Panc1 (cell line): ENCODE results near the gene OR52M1. TPM values are rescaled to one million over a fixed set of nuclear protein-coding genes. Genes with fewer than 3 reads are reported as not detected.

Experiments
- ATAC-seq: fragments of 200-7000 bp; cut with Tn5 transposase; 2 replicates; pipeline ENCODE4 v1.9.1; 2020; ENCODE audit warnings: mild to moderate bottlenecking, moderate library complexity
- BruUV-seq: library from RNA; stranded (reverse); fragments of 400-500 nt; replicated peaks from 2 replicates; lab custom pipeline; 2021; lab: Mats Ljungman, UMichigan
- CTCF ChIA-PET: fragments of 300-600 bp; sonication (Branson Sonifier 250); formaldehyde crosslinking; loops from one replicate; lab custom pipeline; 2022; ENCODE audit warnings: antibody characterized with exemption; lab: Charles Lee
- POLR2A ChIA-PET: fragments of 300-600 bp; sonication (Branson Sonifier 250); formaldehyde crosslinking; loops from one replicate; lab custom pipeline; 2022; ENCODE audit warnings: antibody characterized with exemption; lab: Charles Lee
- DNase-seq: peaks from one replicate; pipeline ENCODE4 v3.0.0-alpha.2; 2010; ENCODE audit warnings: low read depth, low spot score
- H3K27ac ChIP-seq: 2 replicates; pipeline ENCODE4 v1.5.1; 2011; ENCODE audit warnings: mild to moderate bottlenecking, low read length, inconsistent platforms
- H3K27me3 ChIP-seq: fragments of 200-500 bp; sonication (Bioruptor generic); 2 replicates; pipeline ENCODE4 v1.6.0; 2014; ENCODE audit warnings: low read length, inconsistent platforms; ENCODE audit not compliant: control insufficient read depth, insufficient read depth
- H3K36me3 ChIP-seq: fragments of 200-500 bp; sonication (Bioruptor generic); 2 replicates; pipeline ENCODE4 v1.5.1; 2014; ENCODE audit warnings: inconsistent platforms, mild to moderate bottlenecking, low read length, moderate library complexity; ENCODE audit not compliant: control insufficient read depth, insufficient read depth
- H3K4me1 ChIP-seq: 2 replicates; pipeline ENCODE4 v1.5.1; 2011; ENCODE audit warnings: inconsistent platforms, mild to moderate bottlenecking, low read length, moderate library complexity; ENCODE audit not compliant: control insufficient read depth, insufficient read depth
- H3K4me3 ChIP-seq, 2 experiments: 2 replicates each; pipeline ENCODE4 v1.5.1; 2011 to 2012; ENCODE audit warnings: low read depth in 2 of 2, low read length in 2 of 2, mild to moderate bottlenecking in 2 of 2, inconsistent platforms in 1 of 2, moderate library complexity in 1 of 2
- H3K9me3 ChIP-seq: fragments of 200-500 bp; sonication (Bioruptor generic); 2 replicates; pipeline ENCODE4 v1.5.1; 2014; ENCODE audit warnings: low read depth, mild to moderate bottlenecking, inconsistent platforms, low read length, moderate library complexity; ENCODE audit not compliant: control insufficient read depth, insufficient read depth
- POLR2AphosphoS5 ChIP-seq: IDR thresholded peaks from 2 replicates; pipeline ENCODE4 v1.6.1; 2012; ENCODE audit warnings: mild to moderate bottlenecking, low read depth, low read length, moderate library complexity
- SIN3A ChIP-seq: IDR thresholded peaks from 2 replicates; pipeline ENCODE4 v1.6.1; 2012; ENCODE audit warnings: low read depth, mild to moderate bottlenecking, low read length, moderate library complexity, borderline replicate concordance; ENCODE audit not compliant: insufficient read depth
- TCF7L2 ChIP-seq: IDR thresholded peaks from 2 replicates; pipeline ENCODE4 v1.6.1; 2011; ENCODE audit warnings: mild to moderate bottlenecking, low read depth, low read length, inconsistent platforms
- in situ Hi-C: cut with HindIII; loops from 2 replicates; pipeline ENCODE4 v1.10.0; 2016; ENCODE audit warnings: low sequenced_read_pairs, low pct_unique_long_range_greater_than_20kb
- intact Hi-C: fragments of 100-400 bp; cut with micrococcal nuclease; formaldehyde crosslinking; loops from one replicate; pipeline ENCODE4 v1.10.0; 2022; ENCODE audit not compliant: unreplicated experiment
- total RNA-seq: library from RNA; stranded (reverse); gene quantifications from one replicate; pipeline ENCODE4 v1.2.1, GENCODE V29; 2021; ENCODE audit not compliant: unreplicated experiment
- TF ChIP-seq, protein P1 (sequence below): fragments of 450-650 bp; IDR thresholded peaks from 2 replicates; pipeline ENCODE4 v1.5.1; 2017; ENCODE audit warnings: mild to moderate bottlenecking
- TF ChIP-seq, protein P2 (sequence below), 2 experiments: IDR thresholded peaks; 2 replicates each; pipeline ENCODE4 v1.6.1; 2011 to 2012; ENCODE audit warnings: low read depth in 2 of 2, control low read depth in 1 of 2, low read length in 1 of 2, mild to moderate bottlenecking in 1 of 2, moderate library complexity in 1 of 2; ENCODE audit not compliant: insufficient read depth in 1 of 2

OR52M1 gene
- total RNA-seq, 1 experiment from 2014 or later = not detected

DNA sequence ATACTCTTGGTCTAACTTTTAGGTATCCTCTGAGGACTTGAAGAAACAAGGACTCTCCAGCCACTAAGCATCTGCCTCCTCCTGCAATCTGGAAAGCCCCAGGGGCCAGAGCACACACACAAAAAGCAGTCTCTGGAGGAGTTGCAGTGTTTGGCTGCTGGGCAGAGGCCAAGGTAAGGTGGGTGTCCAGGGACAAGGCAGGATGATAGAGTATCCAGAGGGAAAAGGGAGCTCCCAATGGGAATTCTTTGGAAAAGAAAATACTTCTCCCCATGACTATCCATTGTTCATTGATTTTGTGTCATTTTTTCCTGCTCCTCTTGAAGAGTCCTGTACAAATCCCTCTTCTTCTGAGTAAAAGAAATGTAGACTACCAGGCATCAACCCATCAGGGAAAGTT, 36.5 kb downstream of the OR52M1 start, which contains the start of gene OR52I2:
Gene OR52I2 (plus strand): TSS at position 301 of the 400 bp plus-strand sequence.
- DNase-seq = no peak
- POLR2A ChIA-PET = no interaction called here
- no peak within 1 kb of the TSS for H3K4me3 ChIP-seq
- no TSS peak for BruUV-seq
- H3K27ac ChIP-seq = no peak within 1 kb of the TSS
- in situ Hi-C loops (no loop called here), intact Hi-C loops (no loop called here)
- no peaks in the 10 kb centered on the region for H3K9me3 ChIP-seq
- H3K36me3 ChIP-seq = no peaks in the 10 kb centered on the region
- no peaks in the 10 kb centered on the region for H3K4me1 ChIP-seq
- TF ChIP-seq TCF7L2 = no peak
- no peak for TF ChIP-seq POLR2AphosphoS5
- TF ChIP-seq, protein P1, sequence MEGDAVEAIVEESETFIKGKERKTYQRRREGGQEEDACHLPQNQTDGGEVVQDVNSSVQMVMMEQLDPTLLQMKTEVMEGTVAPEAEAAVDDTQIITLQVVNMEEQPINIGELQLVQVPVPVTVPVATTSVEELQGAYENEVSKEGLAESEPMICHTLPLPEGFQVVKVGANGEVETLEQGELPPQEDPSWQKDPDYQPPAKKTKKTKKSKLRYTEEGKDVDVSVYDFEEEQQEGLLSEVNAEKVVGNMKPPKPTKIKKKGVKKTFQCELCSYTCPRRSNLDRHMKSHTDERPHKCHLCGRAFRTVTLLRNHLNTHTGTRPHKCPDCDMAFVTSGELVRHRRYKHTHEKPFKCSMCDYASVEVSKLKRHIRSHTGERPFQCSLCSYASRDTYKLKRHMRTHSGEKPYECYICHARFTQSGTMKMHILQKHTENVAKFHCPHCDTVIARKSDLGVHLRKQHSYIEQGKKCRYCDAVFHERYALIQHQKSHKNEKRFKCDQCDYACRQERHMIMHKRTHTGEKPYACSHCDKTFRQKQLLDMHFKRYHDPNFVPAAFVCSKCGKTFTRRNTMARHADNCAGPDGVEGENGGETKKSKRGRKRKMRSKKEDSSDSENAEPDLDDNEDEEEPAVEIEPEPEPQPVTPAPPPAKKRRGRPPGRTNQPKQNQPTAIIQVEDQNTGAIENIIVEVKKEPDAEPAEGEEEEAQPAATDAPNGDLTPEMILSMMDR = no peak
- TF ChIP-seq, protein P2, sequence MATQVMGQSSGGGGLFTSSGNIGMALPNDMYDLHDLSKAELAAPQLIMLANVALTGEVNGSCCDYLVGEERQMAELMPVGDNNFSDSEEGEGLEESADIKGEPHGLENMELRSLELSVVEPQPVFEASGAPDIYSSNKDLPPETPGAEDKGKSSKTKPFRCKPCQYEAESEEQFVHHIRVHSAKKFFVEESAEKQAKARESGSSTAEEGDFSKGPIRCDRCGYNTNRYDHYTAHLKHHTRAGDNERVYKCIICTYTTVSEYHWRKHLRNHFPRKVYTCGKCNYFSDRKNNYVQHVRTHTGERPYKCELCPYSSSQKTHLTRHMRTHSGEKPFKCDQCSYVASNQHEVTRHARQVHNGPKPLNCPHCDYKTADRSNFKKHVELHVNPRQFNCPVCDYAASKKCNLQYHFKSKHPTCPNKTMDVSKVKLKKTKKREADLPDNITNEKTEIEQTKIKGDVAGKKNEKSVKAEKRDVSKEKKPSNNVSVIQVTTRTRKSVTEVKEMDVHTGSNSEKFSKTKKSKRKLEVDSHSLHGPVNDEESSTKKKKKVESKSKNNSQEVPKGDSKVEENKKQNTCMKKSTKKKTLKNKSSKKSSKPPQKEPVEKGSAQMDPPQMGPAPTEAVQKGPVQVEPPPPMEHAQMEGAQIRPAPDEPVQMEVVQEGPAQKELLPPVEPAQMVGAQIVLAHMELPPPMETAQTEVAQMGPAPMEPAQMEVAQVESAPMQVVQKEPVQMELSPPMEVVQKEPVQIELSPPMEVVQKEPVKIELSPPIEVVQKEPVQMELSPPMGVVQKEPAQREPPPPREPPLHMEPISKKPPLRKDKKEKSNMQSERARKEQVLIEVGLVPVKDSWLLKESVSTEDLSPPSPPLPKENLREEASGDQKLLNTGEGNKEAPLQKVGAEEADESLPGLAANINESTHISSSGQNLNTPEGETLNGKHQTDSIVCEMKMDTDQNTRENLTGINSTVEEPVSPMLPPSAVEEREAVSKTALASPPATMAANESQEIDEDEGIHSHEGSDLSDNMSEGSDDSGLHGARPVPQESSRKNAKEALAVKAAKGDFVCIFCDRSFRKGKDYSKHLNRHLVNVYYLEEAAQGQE (IDR thresholded peaks at IDR 0.05; ENCODE audit: insufficient read depth in 1 of 2, low read depth in 2 of 2, low read length in 1 of 2) = no peak
- TF ChIP-seq SIN3A = no peak
- no peak for ATAC-seq
- CTCF ChIA-PET = no interaction called here
- H3K27me3 ChIP-seq = peaks cover 37% of the 10 kb centered on the region

DNA sequence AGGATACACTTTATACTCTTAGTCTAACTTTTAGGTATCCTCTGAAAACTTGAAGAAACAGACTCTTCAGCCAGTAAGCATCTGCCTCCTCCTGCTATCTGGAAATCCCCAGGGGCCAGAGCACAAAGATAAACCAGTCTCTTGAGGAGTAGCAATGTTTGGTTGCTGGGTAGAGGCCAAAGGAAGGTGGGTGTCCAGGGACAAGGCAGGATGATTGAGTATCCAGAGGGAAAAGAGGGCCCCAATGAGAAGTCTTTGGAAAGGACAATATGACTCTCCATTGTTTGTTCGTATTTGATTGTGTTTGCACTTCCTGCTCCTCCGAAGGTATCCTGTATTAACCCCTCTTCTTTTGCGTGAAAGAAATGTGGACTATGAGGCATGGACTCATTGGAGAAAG, 44.0 kb downstream of the OR52M1 start:
- no peak for ATAC-seq
- no peak for DNase-seq
- in situ Hi-C loops (no loop called here), intact Hi-C loops (no loop called here)
- no peak for TF ChIP-seq TCF7L2
- TF ChIP-seq, protein P1 = no peak
- no peak for TF ChIP-seq POLR2AphosphoS5
- TF ChIP-seq, protein P2 (IDR thresholded peaks at IDR 0.05; ENCODE audit: insufficient read depth in 1 of 2, low read depth in 2 of 2, low read length in 1 of 2) = no peak
- TF ChIP-seq SIN3A = no peak
- H3K27ac ChIP-seq = no peak overlapping the region
- H3K9me3 ChIP-seq = no peaks in the 10 kb centered on the region
- H3K4me3 ChIP-seq = no peak overlapping the region
- H3K4me1 ChIP-seq = no peaks in the 10 kb centered on the region
- BruUV-seq = no TSS peak
- CTCF ChIA-PET = no interaction called here
- H3K27me3 ChIP-seq = peaks cover 26% of the 10 kb centered on the region
- no peaks in the 10 kb centered on the region for H3K36me3 ChIP-seq
- POLR2A ChIA-PET = no interaction called here
